GM12801 (cell line): ENCODE data around the gene RHEB.

Experiments
- TF ChIP-seq, protein P1 (sequence below): IDR thresholded peaks from one replicate; pipeline ENCODE4 v1.5.1; 2011; ENCODE audit warnings: control low read depth; ENCODE audit not compliant: insufficient read length; ENCODE audit errors: extremely low read depth

RHEB gene

DNA sequence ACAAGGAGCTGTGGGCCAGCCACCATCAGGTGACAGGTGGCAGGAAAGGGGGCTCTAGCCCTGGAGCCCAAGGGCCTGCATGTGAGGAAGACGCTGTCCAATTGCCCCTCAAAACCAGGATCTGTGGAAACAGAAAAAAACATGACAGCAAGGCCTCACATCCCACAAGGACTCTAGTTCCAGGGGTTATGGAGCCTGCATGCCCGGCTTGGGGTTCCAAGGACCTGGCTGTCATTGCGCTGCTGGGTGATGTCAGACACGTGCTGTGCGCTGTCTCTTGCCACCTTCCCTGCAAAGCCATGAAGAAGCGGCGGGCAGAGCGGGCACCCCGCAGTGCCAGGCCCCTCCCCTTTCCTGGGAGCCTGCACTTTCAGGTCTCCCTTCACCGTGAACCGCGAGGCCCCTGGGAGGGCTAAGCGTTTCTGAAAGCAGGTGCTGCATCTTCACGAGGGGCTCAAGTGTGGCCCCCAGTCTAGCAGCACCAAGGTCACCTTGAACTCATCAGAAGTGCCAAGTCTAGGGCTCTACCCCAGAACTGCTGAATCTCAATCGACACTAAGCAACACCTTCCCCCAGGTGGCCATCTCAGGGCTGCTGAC is 64.7 kb downstream of the RHEB start:
- TF ChIP-seq, protein P1, sequence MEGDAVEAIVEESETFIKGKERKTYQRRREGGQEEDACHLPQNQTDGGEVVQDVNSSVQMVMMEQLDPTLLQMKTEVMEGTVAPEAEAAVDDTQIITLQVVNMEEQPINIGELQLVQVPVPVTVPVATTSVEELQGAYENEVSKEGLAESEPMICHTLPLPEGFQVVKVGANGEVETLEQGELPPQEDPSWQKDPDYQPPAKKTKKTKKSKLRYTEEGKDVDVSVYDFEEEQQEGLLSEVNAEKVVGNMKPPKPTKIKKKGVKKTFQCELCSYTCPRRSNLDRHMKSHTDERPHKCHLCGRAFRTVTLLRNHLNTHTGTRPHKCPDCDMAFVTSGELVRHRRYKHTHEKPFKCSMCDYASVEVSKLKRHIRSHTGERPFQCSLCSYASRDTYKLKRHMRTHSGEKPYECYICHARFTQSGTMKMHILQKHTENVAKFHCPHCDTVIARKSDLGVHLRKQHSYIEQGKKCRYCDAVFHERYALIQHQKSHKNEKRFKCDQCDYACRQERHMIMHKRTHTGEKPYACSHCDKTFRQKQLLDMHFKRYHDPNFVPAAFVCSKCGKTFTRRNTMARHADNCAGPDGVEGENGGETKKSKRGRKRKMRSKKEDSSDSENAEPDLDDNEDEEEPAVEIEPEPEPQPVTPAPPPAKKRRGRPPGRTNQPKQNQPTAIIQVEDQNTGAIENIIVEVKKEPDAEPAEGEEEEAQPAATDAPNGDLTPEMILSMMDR = no peak

DNA sequence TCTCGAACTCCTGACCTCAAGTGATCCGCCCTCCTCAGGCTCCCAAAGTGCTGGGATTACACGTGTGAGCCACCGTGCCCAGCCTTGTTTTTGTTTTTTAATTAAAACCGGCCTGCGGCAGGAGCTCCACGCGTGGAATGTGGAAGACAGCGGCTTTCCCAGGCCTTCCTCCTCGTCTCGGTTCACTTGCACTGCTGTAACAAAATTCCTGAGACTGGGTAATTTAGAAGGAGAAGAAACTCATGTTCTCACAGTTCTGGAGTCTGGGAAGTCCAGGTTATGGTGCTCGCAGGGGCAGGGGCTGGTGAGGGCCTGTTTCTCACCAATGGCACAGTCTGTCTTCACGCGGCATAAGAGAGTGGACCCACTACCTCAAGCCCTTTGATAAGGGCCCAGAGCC is 65.4 kb downstream of the RHEB start:
- TF ChIP-seq, protein P1 = no peak

DNA sequence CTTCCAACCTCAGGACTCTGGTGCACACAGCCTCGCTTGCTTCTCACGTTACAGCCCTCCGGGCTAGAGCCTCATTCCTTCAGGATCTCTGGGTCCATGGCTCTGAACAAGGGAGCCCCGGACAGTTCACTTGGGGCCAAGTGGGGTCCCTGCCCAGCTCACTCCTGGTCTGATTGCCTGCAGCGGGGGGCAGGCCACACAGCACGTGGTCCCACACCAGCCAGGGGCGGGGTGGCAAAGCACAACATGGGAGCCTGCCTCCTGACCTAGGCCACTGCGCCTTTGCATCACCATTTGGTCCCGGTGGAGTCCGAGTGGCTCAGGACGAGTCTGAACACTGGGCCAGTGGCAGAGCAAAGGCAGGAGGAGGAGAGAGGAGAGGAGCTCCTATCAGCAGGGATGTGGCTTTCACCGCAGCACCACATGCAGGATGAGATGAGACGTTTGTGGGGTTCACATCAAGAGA is 66.3 kb downstream of the RHEB start:
- TF ChIP-seq, protein P1 = no peak

DNA sequence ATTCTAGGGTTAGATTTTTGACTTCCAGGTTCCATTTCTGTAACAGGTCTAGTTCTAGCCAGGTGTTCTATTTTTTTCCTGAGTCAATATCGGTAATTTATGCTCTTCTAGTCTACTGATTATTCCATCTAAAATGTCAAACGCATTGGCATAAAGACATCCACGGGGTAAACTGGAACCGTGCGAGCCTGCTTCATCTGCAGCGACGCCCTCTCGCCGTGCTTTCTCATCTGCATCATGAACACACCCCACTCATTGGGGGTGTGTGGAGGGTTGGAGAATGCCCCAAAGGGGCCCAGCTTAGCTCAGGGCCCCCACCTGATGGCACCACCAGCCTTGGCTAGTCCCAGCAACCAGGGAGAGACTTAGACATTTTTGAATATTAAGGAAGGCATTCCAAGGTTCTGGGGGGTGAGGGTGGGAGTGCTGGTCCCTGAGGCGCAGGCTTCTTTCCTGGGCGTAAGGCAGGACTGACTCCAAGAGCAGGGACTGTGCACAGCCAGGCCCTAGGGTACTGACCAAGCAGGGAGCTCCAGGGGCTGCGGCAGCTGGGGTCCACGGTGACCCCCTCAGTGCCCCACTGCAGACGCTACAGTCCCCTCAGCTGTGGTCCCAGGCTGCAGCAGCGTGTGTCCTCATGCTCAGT is 66.9 kb downstream of the RHEB start:
- TF ChIP-seq, protein P1 = no peak

DNA sequence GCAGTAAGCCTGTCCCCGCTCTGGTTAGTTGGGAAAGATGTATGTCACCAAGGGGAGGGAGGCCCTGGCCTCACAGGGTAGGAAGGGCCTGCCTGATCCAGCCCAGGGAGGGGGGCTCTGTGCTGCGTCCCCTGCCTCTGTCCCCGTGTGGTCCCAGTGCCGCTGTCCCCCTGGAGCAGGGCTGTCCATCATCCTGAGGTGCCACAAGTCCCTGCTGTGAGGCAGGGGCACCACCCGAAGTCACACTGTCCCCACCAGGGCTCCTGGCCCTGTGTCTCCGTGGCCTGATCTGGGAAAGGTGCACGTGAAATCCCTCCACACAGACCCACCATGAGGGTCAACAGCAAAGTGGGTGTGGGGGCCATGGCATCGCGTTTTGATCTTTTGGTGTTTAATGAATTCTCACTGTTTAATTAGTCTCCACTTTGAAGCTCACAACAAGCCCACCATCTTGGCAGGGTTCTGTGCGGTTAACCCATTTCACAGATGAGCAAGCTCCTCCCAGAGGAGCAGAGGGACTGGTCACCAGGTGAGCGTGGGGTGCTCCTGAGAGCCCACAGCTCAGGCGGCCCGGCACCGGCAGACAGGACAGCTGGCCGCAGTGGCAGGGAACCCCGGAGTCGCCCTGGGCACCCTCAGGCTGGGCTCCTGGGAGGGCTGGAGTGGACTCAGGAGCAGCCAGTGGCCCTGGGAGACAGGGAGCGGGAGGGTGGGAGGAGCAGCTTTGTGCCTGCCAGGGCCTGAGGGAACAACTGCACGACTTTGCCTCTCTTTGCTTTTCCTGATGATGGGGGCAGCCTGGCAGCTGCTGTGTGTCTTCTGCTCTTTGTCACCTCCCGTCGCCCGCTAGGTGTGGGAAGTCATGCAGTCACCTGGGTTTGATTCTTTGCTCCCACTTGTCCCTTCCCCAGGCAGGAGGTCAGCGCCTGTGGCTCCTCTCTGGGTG is 67.8 kb downstream of the RHEB start:
- TF ChIP-seq, protein P1 = no peak

DNA sequence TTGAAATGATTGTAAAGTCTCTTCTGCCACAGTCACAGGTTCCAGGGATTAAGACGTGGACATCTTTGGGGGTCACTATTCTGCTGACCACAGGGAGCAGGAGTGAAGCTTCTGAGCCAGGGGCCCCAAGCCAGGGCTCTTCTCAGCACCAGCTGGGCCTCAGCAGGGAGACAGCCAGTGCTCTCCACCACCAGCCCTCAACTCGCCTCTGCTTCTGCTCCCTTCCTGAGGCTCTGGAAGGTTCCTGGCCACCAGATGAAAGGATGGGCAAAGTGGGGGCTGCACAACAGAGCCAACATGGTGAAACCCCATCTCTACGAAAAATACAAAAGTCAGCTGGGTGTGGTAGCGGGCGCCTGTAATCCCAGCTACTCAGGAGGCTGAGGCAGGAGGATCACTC is 68.5 kb downstream of the RHEB start:
- TF ChIP-seq, protein P1 = no peak

DNA sequence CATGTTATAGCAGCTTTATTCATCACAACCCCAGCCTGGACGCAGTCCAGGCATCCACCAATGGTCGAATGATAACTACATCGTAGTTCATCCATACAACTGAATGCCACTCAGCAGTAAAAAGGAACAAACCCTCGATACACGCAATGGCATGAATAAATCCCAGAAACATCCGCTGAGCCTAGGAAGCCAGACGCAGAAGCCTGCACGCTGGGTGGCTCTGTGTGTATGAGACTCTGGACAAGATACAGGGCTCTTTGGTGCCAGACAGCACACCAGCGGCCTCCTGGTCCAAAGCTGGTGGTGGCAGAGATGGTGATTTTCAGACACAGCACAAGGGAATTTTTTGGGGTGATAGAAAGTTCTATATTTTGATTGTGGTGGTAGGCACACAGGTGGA is 69.7 kb downstream of the RHEB start:
- TF ChIP-seq, protein P1 = no peak
